Osteoblast (primary cell): ENCODE data around the gene CXCR6. TPM values are rescaled to one million over a fixed set of nuclear protein-coding genes. Genes with fewer than 3 reads are reported as not detected.

ENCODE experiments used
- DNase-seq: peaks from one replicate; pipeline ENCODE4 v3.0.0; 2011; ENCODE audit warnings: low spot score, mixed read lengths; ENCODE audit not compliant: insufficient read length; ENCODE audit errors: missing footprints
- H2AFZ ChIP-seq: 2 replicates; pipeline ENCODE4 v1.6.0; 2011; ENCODE audit warnings: mild to moderate bottlenecking, low read length
- H3K27ac ChIP-seq: 2 replicates; pipeline ENCODE4 v1.5.1; 2011; ENCODE audit warnings: mild to moderate bottlenecking, low read depth, low read length, moderate library complexity
- H3K27me3 ChIP-seq: 2 replicates; pipeline ENCODE4 v1.6.0; 2012; ENCODE audit warnings: mild to moderate bottlenecking, control low read depth, inconsistent platforms, low read length, moderate library complexity; ENCODE audit not compliant: insufficient read depth
- H3K36me3 ChIP-seq: 2 replicates; pipeline ENCODE4 v1.5.1; 2011; ENCODE audit warnings: mild to moderate bottlenecking, low read length, control low read depth, moderate library complexity; ENCODE audit not compliant: insufficient read depth
- H3K4me1 ChIP-seq: 2 replicates; pipeline ENCODE4 v1.5.1; 2011; ENCODE audit warnings: mild to moderate bottlenecking, low read length, control low read depth, moderate library complexity; ENCODE audit not compliant: insufficient read depth
- H3K4me2 ChIP-seq: 2 replicates; pipeline ENCODE4 v1.6.0; 2011; ENCODE audit warnings: mild to moderate bottlenecking, low read length; ENCODE audit not compliant: insufficient read depth
- H3K4me3 ChIP-seq: fragments of 200-600 bp; sonication (generic); 3 replicates; pipeline ENCODE4 v1.5.1; 2012; ENCODE audit warnings: mild to moderate bottlenecking, low read length, inconsistent platforms; ENCODE audit not compliant: insufficient read depth
- H3K79me2 ChIP-seq: 2 replicates; pipeline ENCODE4 v1.6.0; 2012; ENCODE audit warnings: mild to moderate bottlenecking, low read length, control low read depth, inconsistent platforms; ENCODE audit not compliant: insufficient read depth
- H3K9me3 ChIP-seq: 2 replicates; pipeline ENCODE4 v1.5.1; 2011; ENCODE audit warnings: low read depth, low read length, control low read depth
- H4K20me1 ChIP-seq: 2 replicates; pipeline ENCODE4 v1.6.0; 2012; ENCODE audit warnings: mild to moderate bottlenecking, low read length, control low read depth; ENCODE audit not compliant: insufficient read depth
- total RNA-seq: library from RNA; depleted of rRNA; stranded (reverse); fragments of >200 nt; gene quantifications from 2 replicates; pipeline ENCODE4 v1.2.3, GENCODE V29; 2012
- TF ChIP-seq, protein P1 (sequence below): IDR thresholded peaks from 2 replicates; pipeline ENCODE4 v1.5.1; 2011; ENCODE audit warnings: mild to moderate bottlenecking, low read depth, low read length, moderate library complexity; ENCODE audit errors: extremely low read depth

CXCR6 gene
- total RNA-seq, 1 donor = not detected

DNA sequence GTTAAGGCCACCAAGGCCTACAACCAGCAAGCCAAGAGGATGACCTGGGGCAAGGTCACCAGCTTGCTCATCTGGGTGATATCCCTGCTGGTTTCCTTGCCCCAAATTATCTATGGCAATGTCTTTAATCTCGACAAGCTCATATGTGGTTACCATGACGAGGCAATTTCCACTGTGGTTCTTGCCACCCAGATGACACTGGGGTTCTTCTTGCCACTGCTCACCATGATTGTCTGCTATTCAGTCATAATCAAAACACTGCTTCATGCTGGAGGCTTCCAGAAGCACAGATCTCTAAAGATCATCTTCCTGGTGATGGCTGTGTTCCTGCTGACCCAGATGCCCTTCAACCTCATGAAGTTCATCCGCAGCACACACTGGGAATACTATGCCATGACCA lies 3.6 kb downstream of the CXCR6 start:
- no peak for DNase-seq
- Histone ChIP-seq H3K9me3 (no peaks in the 10 kb centered on the region), H3K79me2 (no peaks in the 10 kb centered on the region), H3K4me3 (no peak overlapping the region), H2AFZ (no peak overlapping the region), H3K4me2 (no peak overlapping the region), H4K20me1 (peaks cover 26% of the 10 kb centered on the region), H3K4me1 (peaks cover 27% of the 10 kb centered on the region), H3K36me3 (peaks cover 23% of the 10 kb centered on the region), H3K27ac (no peak overlapping the region), H3K27me3 (no peaks in the 10 kb centered on the region)
- TF ChIP-seq, protein P1, sequence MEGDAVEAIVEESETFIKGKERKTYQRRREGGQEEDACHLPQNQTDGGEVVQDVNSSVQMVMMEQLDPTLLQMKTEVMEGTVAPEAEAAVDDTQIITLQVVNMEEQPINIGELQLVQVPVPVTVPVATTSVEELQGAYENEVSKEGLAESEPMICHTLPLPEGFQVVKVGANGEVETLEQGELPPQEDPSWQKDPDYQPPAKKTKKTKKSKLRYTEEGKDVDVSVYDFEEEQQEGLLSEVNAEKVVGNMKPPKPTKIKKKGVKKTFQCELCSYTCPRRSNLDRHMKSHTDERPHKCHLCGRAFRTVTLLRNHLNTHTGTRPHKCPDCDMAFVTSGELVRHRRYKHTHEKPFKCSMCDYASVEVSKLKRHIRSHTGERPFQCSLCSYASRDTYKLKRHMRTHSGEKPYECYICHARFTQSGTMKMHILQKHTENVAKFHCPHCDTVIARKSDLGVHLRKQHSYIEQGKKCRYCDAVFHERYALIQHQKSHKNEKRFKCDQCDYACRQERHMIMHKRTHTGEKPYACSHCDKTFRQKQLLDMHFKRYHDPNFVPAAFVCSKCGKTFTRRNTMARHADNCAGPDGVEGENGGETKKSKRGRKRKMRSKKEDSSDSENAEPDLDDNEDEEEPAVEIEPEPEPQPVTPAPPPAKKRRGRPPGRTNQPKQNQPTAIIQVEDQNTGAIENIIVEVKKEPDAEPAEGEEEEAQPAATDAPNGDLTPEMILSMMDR = no peak

DNA sequence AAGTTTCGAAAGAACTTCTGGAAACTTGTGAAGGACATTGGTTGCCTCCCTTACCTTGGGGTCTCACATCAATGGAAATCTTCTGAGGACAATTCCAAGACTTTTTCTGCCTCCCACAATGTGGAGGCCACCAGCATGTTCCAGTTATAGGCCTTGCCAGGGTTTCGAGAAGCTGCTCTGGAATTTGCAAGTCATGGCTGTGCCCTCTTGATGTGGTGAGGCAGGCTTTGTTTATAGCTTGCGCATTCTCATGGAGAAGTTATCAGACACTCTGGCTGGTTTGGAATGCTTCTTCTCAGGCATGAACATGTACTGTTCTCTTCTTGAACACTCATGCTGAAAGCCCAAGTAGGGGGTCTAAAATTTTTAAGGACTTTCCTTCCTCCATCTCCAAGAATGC lies 4.1 kb downstream of the CXCR6 start:
- Histone ChIP-seq H3K27me3 (no peaks in the 10 kb centered on the region), H2AFZ (no peak overlapping the region), H3K9me3 (no peaks in the 10 kb centered on the region), H3K36me3 (peaks cover 26% of the 10 kb centered on the region), H3K4me3 (no peak overlapping the region), H3K27ac (peak overlapping the region; percentile 21), H4K20me1 (peaks cover 26% of the 10 kb centered on the region), H3K4me2 (peak overlapping the region; percentile 6), H3K79me2 (no peaks in the 10 kb centered on the region), H3K4me1 (peaks cover 27% of the 10 kb centered on the region)
- TF ChIP-seq, protein P1 = no peak
- no peak for DNase-seq

DNA sequence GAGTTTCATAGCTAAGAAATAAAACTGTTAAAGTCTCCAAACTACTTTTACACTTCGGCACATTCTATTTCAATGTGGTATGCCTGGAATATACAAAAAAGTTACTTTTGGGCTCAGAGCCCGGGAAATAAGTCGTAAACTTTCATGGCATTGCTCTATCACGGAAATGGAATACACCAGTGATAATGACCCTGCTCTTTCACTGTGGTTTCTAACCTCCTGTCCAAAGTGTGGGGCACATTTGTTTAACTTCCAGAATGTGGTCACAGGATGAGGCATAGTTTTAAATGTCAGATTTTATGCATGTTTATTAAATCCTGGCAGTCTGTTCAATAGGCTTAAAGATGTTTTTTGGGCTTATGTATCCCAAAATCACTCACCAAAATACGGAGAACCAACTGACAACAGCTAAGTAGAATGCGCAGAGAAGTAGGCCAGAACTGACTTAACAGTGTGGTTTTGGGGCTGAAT lies 5.1 kb downstream of the CXCR6 start:
- Histone ChIP-seq H4K20me1 (peaks cover 26% of the 10 kb centered on the region), H3K79me2 (no peaks in the 10 kb centered on the region), H3K27me3 (no peaks in the 10 kb centered on the region), H3K4me1 (peaks cover 30% of the 10 kb centered on the region), H3K27ac (peak overlapping the region; percentile 21), H3K4me3 (no peak overlapping the region), H3K4me2 (peak overlapping the region; percentile 32), H3K9me3 (no peaks in the 10 kb centered on the region), H3K36me3 (peaks cover 32% of the 10 kb centered on the region), H2AFZ (no peak overlapping the region)
- TF ChIP-seq, protein P1 = no peak
- DNase-seq = peak; percentile 87

DNA sequence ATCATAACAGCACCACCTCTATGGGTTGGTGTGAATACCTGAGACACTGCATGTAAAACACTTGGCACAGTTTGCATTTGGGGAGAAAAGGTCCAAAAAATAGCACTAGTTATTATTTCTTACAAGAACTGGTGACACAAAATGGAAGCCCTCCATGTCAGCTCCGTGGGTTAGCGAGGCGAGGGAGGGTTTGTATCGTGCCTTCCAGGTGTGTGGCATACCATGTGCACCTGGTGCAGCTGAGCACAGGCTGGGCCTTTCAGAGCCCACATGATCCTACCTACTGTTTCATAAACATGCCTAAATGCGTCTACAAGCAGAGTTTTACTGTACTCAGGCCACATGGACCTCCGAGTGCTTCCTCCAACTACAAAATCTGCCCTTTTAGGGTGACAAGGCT lies 5.6 kb downstream of the CXCR6 start:
- Histone ChIP-seq H3K79me2 (no peaks in the 10 kb centered on the region), H3K27me3 (no peaks in the 10 kb centered on the region), H3K4me1 (peaks cover 28% of the 10 kb centered on the region), H4K20me1 (peaks cover 26% of the 10 kb centered on the region), H3K36me3 (peaks cover 37% of the 10 kb centered on the region), H3K9me3 (no peaks in the 10 kb centered on the region), H2AFZ (no peak overlapping the region), H3K27ac (peak overlapping the region; percentile 1), H3K4me3 (no peak overlapping the region), H3K4me2 (peak overlapping the region; percentile 32)
- TF ChIP-seq, protein P1 = no peak
- no peak for DNase-seq
